Thoracic aorta (tissue), 2 donors: ENCODE measurements around the gene ALAS2. TPM values are rescaled to one million over a fixed set of nuclear protein-coding genes. Genes with fewer than 3 reads are reported as not detected.

ENCODE experiments used
- ATAC-seq: fragments of 150-250 bp; one replicate; pipeline ENCODE4 v1.8.0; 2017; ENCODE audit warnings: low read depth; ENCODE audit not compliant: insufficient number of reproducible peaks, low FRiP score
- DNase-seq: peaks from one replicate; pipeline ENCODE4 v3.0.0-alpha.2; 2020; ENCODE audit warnings: low spot score
- H3K27ac ChIP-seq, 2 donors: fragments of 200-600 bp; sonication (generic); 1 replicate in 1 of 2; 2 replicates in 1 of 2; pipeline ENCODE4 v1.5.1; 2016; ENCODE audit warnings: mild to moderate bottlenecking in 2 of 2, moderate library complexity in 2 of 2
- H3K27me3 ChIP-seq: fragments of 200-600 bp; sonication (generic); replicated peaks from 2 replicates; pipeline ENCODE4 v1.6.0; 2016; ENCODE audit warnings: mild to moderate bottlenecking; ENCODE audit not compliant: insufficient read depth
- H3K36me3 ChIP-seq: fragments of 200-600 bp; sonication (generic); one replicate; pipeline ENCODE4 v1.5.1; 2016
- H3K4me1 ChIP-seq, 2 donors: fragments of 200-600 bp; sonication (generic); 1 replicate in 1 of 2; 2 replicates in 1 of 2; pipeline versions ENCODE4 v1.5.1 to v1.6.0; 2016; ENCODE audit warnings: low read depth in 2 of 2, mild to moderate bottlenecking in 1 of 2; ENCODE audit not compliant: control insufficient read depth in 1 of 2
- H3K4me3 ChIP-seq: fragments of 200-600 bp; sonication (generic); 2 replicates; pipeline ENCODE4 v1.5.1; 2016; ENCODE audit warnings: mild to moderate bottlenecking
- H3K9me3 ChIP-seq: fragments of 200-600 bp; sonication (generic); 2 replicates; pipeline ENCODE4 v1.5.1; 2016
- total RNA-seq, 2 donors: library from RNA; depleted of rRNA; stranded (reverse); fragments of >200 nt; gene quantifications; one replicate each; pipeline versions ENCODE4 v1.1.0 to v1.2.3, GENCODE V29; 2016
- TF ChIP-seq, protein P1 (sequence below): fragments of 200-600 bp; sonication (generic); IDR thresholded peaks from one replicate; pipeline ENCODE4 v1.5.1; 2019; ENCODE audit warnings: antibody characterized with exemption

ALAS2 gene
- total RNA-seq, 2 donors from 2014 or later: 8.5 TPM; not detected in 1

DNA sequence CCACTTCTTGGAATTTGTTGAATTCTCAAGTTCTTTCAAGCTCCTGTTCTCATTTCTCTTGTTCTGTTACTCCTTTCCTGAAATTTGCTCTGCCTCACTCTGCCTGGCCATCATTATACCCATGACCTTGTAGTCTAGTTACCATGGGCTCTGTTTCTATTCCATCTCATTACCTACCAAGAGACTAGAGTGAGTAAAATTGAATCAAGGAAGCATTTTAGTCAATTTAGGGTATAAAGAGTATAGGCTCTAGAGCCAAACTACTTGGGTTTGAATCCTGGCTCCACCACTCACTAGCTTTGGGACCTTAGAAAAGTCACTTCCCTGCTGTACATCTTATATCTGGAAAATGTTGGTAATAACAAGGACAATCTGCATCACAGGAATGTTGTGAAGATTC, 2.2 kb downstream of the ALAS2 start:
- ATAC-seq (no peak), DNase-seq (no peak)
- Histone ChIP-seq H3K36me3 (no peaks in the 10 kb centered on the region), H3K9me3 (no peaks in the 10 kb centered on the region), H3K27ac (no peak overlapping the region), H3K4me3 (no peak overlapping the region), H3K4me1 (no peaks in the 10 kb centered on the region), H3K27me3 (no peaks in the 10 kb centered on the region)
- TF ChIP-seq, protein P1, sequence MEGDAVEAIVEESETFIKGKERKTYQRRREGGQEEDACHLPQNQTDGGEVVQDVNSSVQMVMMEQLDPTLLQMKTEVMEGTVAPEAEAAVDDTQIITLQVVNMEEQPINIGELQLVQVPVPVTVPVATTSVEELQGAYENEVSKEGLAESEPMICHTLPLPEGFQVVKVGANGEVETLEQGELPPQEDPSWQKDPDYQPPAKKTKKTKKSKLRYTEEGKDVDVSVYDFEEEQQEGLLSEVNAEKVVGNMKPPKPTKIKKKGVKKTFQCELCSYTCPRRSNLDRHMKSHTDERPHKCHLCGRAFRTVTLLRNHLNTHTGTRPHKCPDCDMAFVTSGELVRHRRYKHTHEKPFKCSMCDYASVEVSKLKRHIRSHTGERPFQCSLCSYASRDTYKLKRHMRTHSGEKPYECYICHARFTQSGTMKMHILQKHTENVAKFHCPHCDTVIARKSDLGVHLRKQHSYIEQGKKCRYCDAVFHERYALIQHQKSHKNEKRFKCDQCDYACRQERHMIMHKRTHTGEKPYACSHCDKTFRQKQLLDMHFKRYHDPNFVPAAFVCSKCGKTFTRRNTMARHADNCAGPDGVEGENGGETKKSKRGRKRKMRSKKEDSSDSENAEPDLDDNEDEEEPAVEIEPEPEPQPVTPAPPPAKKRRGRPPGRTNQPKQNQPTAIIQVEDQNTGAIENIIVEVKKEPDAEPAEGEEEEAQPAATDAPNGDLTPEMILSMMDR: no peak

DNA sequence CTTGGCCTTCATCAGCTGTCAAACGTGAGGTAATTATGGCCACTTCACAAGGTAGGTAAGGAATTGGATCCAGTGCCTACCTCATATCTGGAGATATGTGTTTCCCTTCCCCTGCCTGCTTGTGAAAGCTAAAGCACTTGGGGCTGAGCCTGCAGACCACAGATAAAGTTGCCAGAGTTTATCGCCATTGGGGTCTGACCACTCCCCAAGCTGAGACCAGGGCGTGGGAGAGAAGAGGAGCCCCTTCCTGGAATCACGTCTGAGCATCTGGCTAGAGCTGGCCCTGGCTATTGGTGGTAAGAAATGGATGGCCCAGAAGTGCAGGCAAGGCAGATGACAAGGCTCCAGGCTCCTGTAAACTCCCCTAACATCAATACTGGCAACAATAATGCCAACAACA, 2.7 kb downstream of the ALAS2 start:
- no peaks in the 10 kb centered on the region for H3K4me1 ChIP-seq
- DNase-seq (no peak), ATAC-seq (no peak)
- H3K9me3 ChIP-seq: no peaks in the 10 kb centered on the region
- H3K27ac ChIP-seq: no peak overlapping the region
- H3K36me3 ChIP-seq: no peaks in the 10 kb centered on the region
- no peaks in the 10 kb centered on the region for H3K27me3 ChIP-seq
- TF ChIP-seq, protein P1: no peak
- no peak overlapping the region for H3K4me3 ChIP-seq

DNA sequence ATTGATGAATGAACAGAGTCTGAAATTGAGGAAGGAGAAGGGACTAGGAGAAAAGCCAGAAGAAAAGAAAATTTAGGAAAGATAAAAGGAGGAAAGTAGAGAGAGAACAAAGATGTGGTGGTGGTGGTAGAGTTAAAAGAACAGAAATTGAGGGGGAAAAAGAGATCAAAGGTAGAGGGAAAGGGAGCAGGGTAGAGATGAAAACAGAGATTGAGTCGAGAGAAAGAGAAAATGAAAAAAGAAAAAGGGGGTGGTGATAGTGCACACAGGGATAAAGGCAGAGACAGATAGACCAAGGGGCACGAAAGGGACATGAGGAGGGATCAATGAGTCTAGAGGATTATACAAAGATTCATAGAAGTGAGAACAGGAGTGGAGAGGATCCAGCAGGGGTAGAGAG, 3.9 kb downstream of the ALAS2 start:
- Histone ChIP-seq H3K36me3 (no peaks in the 10 kb centered on the region), H3K4me1 (no peaks in the 10 kb centered on the region), H3K27me3 (no peaks in the 10 kb centered on the region), H3K9me3 (no peaks in the 10 kb centered on the region), H3K27ac (no peak overlapping the region), H3K4me3 (no peak overlapping the region)
- ATAC-seq (no peak), DNase-seq (no peak)
- TF ChIP-seq, protein P1: no peak

DNA sequence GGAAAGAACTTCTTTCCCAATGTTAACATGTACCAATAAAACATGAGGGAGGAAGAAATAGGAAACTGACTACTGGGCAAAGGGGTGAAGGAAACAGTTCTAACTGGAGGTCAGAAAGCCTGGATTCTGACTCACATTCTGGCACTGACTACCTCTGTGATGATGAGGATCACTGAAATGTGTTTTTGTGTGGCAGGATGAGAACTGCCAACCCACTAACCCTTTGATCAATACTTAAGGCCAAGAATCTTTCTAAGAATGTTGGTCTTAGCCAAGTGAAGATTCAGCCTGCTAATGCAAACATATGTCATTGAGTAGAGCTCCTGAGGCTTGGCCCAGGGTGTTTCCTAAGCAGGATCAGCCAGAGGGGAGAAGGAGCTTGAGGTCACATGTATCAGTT, 4.6 kb downstream of the ALAS2 start:
- no peaks in the 10 kb centered on the region for H3K4me1 ChIP-seq
- no peaks in the 10 kb centered on the region for H3K27me3 ChIP-seq
- no peak overlapping the region for H3K4me3 ChIP-seq
- H3K27ac ChIP-seq: no peak overlapping the region
- TF ChIP-seq, protein P1: no peak
- DNase-seq: no peak
- ATAC-seq: no peak
- no peaks in the 10 kb centered on the region for H3K36me3 ChIP-seq
- no peaks in the 10 kb centered on the region for H3K9me3 ChIP-seq

DNA sequence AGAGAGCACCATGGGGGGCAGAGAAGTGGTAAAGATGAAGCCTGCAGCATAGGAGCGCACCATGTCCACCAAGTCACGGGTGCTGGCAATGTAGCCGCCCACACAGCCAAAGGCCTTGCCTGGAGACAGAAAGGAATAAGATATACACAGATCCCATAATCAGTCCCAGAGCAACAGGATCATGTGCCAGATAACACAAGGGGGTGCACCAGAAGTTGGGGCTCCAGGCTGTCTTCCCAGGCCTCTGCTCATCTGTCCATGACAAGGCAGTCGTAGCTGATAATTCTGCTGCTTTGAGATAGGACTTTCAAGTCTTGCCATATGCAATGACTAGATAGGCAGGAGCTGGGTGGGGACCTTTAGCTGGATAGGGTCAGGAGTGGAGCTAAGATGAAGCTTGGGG, 15.9 kb downstream of the ALAS2 start:
- Histone ChIP-seq H3K27ac (no peak overlapping the region), H3K4me1 (no peaks in the 10 kb centered on the region), H3K9me3 (no peaks in the 10 kb centered on the region), H3K27me3 (no peaks in the 10 kb centered on the region), H3K4me3 (no peak overlapping the region), H3K36me3 (no peaks in the 10 kb centered on the region)
- DNase-seq (no peak), ATAC-seq (no peak)
- TF ChIP-seq, protein P1: no peak
